Tibial nerve (tissue), 3 donors: ENCODE data around the gene SRA1.

ENCODE experiments used
- POLR2A ChIP-seq, 2 donors: fragments of 450-650 bp; IDR thresholded peaks; one replicate each; pipeline ENCODE4 v1.6.1; 2017; ENCODE audit warnings: antibody characterized with exemption in 2 of 2, mild to moderate bottlenecking in 2 of 2, moderate library complexity in 2 of 2
- TF ChIP-seq, protein P1 (sequence below), 5 experiments: fragments of 200-600 bp in 3 of 5; fragments of 450-650 bp in 2 of 5; sonication (generic) in 3 of 5; IDR thresholded peaks; one replicate each; pipeline ENCODE4 v1.5.1; 2016 to 2019; ENCODE audit warnings: antibody characterized with exemption in 5 of 5, mild to moderate bottlenecking in 3 of 5, moderate library complexity in 2 of 5

GRCh38 chr5:140598836-140599235, 41.6 kb upstream of the SRA1 start:
- TF ChIP-seq, protein P1, sequence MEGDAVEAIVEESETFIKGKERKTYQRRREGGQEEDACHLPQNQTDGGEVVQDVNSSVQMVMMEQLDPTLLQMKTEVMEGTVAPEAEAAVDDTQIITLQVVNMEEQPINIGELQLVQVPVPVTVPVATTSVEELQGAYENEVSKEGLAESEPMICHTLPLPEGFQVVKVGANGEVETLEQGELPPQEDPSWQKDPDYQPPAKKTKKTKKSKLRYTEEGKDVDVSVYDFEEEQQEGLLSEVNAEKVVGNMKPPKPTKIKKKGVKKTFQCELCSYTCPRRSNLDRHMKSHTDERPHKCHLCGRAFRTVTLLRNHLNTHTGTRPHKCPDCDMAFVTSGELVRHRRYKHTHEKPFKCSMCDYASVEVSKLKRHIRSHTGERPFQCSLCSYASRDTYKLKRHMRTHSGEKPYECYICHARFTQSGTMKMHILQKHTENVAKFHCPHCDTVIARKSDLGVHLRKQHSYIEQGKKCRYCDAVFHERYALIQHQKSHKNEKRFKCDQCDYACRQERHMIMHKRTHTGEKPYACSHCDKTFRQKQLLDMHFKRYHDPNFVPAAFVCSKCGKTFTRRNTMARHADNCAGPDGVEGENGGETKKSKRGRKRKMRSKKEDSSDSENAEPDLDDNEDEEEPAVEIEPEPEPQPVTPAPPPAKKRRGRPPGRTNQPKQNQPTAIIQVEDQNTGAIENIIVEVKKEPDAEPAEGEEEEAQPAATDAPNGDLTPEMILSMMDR (IDR thresholded peaks at IDR 0.05) = no peak
- TF ChIP-seq POLR2A (IDR thresholded peaks at IDR 0.05) = no peak
